ENCODE data around the gene TMEM121B. TPM values are rescaled to one million over a fixed set of nuclear protein-coding genes. Genes with fewer than 3 reads are reported as not detected.

Gene TMEM121B
- total and polyA plus RNA-seq, 3 donors from 2014 or later: 2.2 to 3.3 (median 2.9) TPM

DNA sequence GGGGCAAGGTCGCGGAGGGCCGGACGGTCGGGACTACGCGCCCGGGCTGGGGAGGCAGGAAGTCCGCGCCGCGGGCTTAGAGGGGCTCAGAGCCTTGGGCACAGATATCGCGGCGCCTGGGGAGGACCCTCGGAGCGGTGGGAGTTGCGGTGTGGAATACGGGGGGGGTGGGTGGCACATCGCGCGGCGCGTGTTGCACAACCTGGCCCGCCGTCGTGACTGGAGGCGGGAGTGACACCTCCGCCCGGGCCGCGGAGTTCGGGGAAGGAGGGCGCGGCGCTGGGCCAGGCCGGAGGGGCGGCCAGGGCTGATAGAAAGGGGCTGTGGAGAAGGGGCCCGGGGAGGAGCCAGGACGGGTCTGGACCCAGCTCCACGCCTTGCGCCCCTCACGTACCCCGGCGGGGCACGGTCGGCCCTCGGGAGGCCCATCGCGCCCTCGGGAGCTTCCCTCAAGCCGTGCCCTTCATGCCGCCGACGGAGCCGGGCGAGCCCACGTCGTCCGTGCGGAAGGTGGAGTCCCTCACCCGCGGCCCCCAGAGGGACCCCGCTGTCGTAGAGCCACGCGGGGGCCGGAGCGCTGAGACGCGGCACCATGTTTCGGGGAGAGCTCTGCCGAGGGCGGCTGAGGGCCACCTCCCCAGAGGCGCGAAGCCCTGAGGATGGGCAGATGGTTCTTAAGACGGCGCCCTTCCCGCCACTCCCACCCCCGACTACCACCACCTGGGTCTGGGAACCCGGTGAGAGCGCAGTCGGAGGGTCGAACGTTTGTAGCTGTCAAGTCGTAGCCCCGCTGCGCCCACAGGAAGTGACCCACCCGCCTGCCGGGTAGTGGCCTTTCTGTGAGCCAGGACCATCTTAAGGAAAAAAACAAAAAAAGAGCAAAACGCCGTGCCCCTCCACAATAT lies 35.6 kb downstream of the TMEM121B start:
- no peak for DNase-seq
- Histone ChIP-seq H3K27ac (peak overlapping the region; percentile 74 to 88), H3K4me3 (peak overlapping the region; percentile 85 to 86), H3K9me3 (no peaks in the 10 kb centered on the region), H3K27me3 (no peaks in the 10 kb centered on the region), H3K36me3 (ENCODE audit: low read depth, missing control alignments) (no peaks in the 10 kb centered on the region), H3K4me1 (peaks cover 7% of the 10 kb centered on the region)
- intact Hi-C loops (cut with DNase I; ENCODE audit: low total_unique reads): loop anchor here (10.0 kb wide), 1 partner anchor 79 kb away; no protein-coding TSS in a partner anchor
- TF ChIP-seq, protein P1, sequence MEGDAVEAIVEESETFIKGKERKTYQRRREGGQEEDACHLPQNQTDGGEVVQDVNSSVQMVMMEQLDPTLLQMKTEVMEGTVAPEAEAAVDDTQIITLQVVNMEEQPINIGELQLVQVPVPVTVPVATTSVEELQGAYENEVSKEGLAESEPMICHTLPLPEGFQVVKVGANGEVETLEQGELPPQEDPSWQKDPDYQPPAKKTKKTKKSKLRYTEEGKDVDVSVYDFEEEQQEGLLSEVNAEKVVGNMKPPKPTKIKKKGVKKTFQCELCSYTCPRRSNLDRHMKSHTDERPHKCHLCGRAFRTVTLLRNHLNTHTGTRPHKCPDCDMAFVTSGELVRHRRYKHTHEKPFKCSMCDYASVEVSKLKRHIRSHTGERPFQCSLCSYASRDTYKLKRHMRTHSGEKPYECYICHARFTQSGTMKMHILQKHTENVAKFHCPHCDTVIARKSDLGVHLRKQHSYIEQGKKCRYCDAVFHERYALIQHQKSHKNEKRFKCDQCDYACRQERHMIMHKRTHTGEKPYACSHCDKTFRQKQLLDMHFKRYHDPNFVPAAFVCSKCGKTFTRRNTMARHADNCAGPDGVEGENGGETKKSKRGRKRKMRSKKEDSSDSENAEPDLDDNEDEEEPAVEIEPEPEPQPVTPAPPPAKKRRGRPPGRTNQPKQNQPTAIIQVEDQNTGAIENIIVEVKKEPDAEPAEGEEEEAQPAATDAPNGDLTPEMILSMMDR (IDR thresholded peaks at IDR 0.05): no peak
- no peak for TF ChIP-seq POLR2A (IDR thresholded peaks at IDR 0.05)
- 5 to 7% methylated on average over 25 to 89 of the region's 92 CpGs for WGBS, 2 donors

- Histone ChIP-seq H3K9me3 (no peaks in the 10 kb centered on the region), H3K27ac (peak within 1 kb of the TSS; percentile 74 to 88), H3K4me3 (peak within 1 kb of the TSS; percentile 85 to 86), H3K27me3 (no peaks in the 10 kb centered on the region), H3K36me3 (ENCODE audit: low read depth, missing control alignments) (no peaks in the 10 kb centered on the region), H3K4me1 (peaks cover 7% of the 10 kb centered on the region)
- intact Hi-C loops (cut with DNase I; ENCODE audit: low total_unique reads): loop anchor here (10.0 kb wide), 1 partner anchor 80 kb away; no protein-coding TSS in a partner anchor
- 0 to 1% methylated on average over 15 to 68 of the region's 68 CpGs for WGBS, 2 donors
- DNase-seq: peak; percentile 87
- peak; percentile 17 for TF ChIP-seq POLR2A (IDR thresholded peaks at IDR 0.05)
- TF ChIP-seq, protein P1 (IDR thresholded peaks at IDR 0.05): no peak
These were observed 36.4 kb downstream of the TMEM121B start, which contains the start of gene IL17RA for GRCh38 chr22:17084554-17085276. TSS of gene IL17RA (plus strand) at chr22:17085000. CDS start at chr22:17085092, 92 bp downstream.

- Histone ChIP-seq H3K9me3 (no peaks in the 10 kb centered on the region), H3K4me1 (peaks cover 7% of the 10 kb centered on the region), H3K27ac (peak overlapping the region in 1 of 2 donors; percentile 88), H3K36me3 (ENCODE audit: low read depth, missing control alignments) (no peaks in the 10 kb centered on the region), H3K27me3 (no peaks in the 10 kb centered on the region), H3K4me3 (peak overlapping the region; percentile 85 to 86)
- DNase-seq: no peak
- TF ChIP-seq, protein P1 (IDR thresholded peaks at IDR 0.05): no peak
- TF ChIP-seq POLR2A (IDR thresholded peaks at IDR 0.05): no peak
- WGBS, 2 donors: 67 to 73% methylated on average over 33 of the region's 33 CpGs
- intact Hi-C loops (cut with DNase I; ENCODE audit: low total_unique reads): loop anchor here (10.0 kb wide), 1 partner anchor 81 kb away; no protein-coding TSS in a partner anchor
These were observed 37.2 kb downstream of the TMEM121B start for GRCh38 chr22:17083811-17084441.

- Histone ChIP-seq H3K36me3 (ENCODE audit: low read depth, missing control alignments) (no peaks in the 10 kb centered on the region), H3K9me3 (no peaks in the 10 kb centered on the region), H3K4me1 (peaks cover 7% of the 10 kb centered on the region), H3K27ac (no peak overlapping the region), H3K27me3 (no peaks in the 10 kb centered on the region), H3K4me3 (no peak overlapping the region)
- WGBS, 2 donors: 68 to 71% methylated on average over 5 of the region's 5 CpGs
- TF ChIP-seq POLR2A (IDR thresholded peaks at IDR 0.05): no peak
- TF ChIP-seq, protein P1 (IDR thresholded peaks at IDR 0.05): no peak
- intact Hi-C loops (cut with DNase I; ENCODE audit: low total_unique reads): loop anchor here (10.0 kb wide), 1 partner anchor 82 kb away; no protein-coding TSS in a partner anchor
- DNase-seq: no peak
These were observed 37.9 kb downstream of the TMEM121B start for GRCh38 chr22:17083255-17083654.

All from testis (tissue), 3 donors.